ENCODE data around the gene CACNA1G. TPM values are rescaled to one million over a fixed set of nuclear protein-coding genes. Genes with fewer than 3 reads are reported as not detected.

The CACNA1G gene
- total RNA-seq, 1 experiment from 2014 or later: 6.7 TPM

- TF ChIP-seq ATF6 (CRISPR knock-in tag; IDR thresholded peaks at IDR 0.05): no peak
- TF ChIP-seq ATF3 (CRISPR knock-in tag; conservative IDR thresholded peaks at IDR 0.05): no peak
- no peak for TF ChIP-seq NR2C2 (CRISPR knock-in tag; IDR thresholded peaks at IDR 0.05)
- no peak for TF ChIP-seq CREB1 (CRISPR knock-in tag; IDR thresholded peaks at IDR 0.05)
- no peak for TF ChIP-seq PRRX2 (CRISPR knock-in tag; IDR thresholded peaks at IDR 0.05)
- TF ChIP-seq ATF2 (CRISPR knock-in tag; IDR thresholded peaks at IDR 0.05; ENCODE audit: borderline replicate concordance, low read depth): no peak
- TF ChIP-seq NR1H2 (CRISPR knock-in tag; IDR thresholded peaks at IDR 0.05): no peak
- no peak for TF ChIP-seq ZNF281 (CRISPR knock-in tag; IDR thresholded peaks at IDR 0.05)
- TF ChIP-seq ESRRA (CRISPR knock-in tag; IDR thresholded peaks at IDR 0.05; ENCODE audit: borderline replicate concordance): no peak
- TF ChIP-seq PREB (CRISPR knock-in tag; IDR thresholded peaks at IDR 0.05; ENCODE audit: borderline replicate concordance): no peak
- TF ChIP-seq ZNF532 (CRISPR knock-in tag; IDR thresholded peaks at IDR 0.05; ENCODE audit: borderline replicate concordance): no peak
- TF ChIP-seq ZNF219 (CRISPR knock-in tag; IDR thresholded peaks at IDR 0.05; ENCODE audit: borderline replicate concordance): no peak
- ChIA-PET POLR2A (no interaction called here), CTCF (interaction anchor here (2.2 to 2.7 kb wide), 2 partner anchors 12 to 30 kb away, joined by 5 to 17 read pairs; partner anchors contain the start of gene EPN3)
- Mint-ChIP-seq H3K4me3 (no peak overlapping the region), H3K4me1 (peaks cover 6% of the 10 kb centered on the region), H3K27ac (no peak overlapping the region), H3K9me3 (no peaks in the 10 kb centered on the region), H3K36me3 (no peaks in the 10 kb centered on the region), H3K27me3 (ENCODE audit: low read depth) (no peaks in the 10 kb centered on the region; the same call in none of the 2 replicates)
- no peak for ATAC-seq
- DNase-seq (ENCODE audit: low spot score): no peak
These were observed 40.0 kb upstream of the CACNA1G start for GRCh38 chr17:50520483-50520882.

GRCh38 chr17:50521514-50521913, 39.0 kb upstream of the CACNA1G start:
- no peak overlapping the region for H3K27ac Mint-ChIP-seq
- H3K4me3 Mint-ChIP-seq: no peak overlapping the region
- no peaks in the 10 kb centered on the region; the same call in 1 of the 2 replicates for H3K27me3 Mint-ChIP-seq (ENCODE audit: low read depth)
- POLR2A ChIA-PET: no interaction called here
- no peaks in the 10 kb centered on the region for H3K36me3 Mint-ChIP-seq
- peaks cover 6% of the 10 kb centered on the region for H3K4me1 Mint-ChIP-seq
- DNase-seq (ENCODE audit: low spot score): no peak
- ATAC-seq: no peak
- H3K9me3 Mint-ChIP-seq: no peaks in the 10 kb centered on the region
- TF ChIP-seq GRHL2 (CRISPR knock-in tag; IDR thresholded peaks at IDR 0.05; ENCODE audit: insufficient replicate concordance, severe bottlenecking) (no peak), JUN (CRISPR knock-in tag; IDR thresholded peaks at IDR 0.05) (no peak)
- CTCF ChIA-PET: interaction anchor here (0.7 to 2.7 kb wide), 3 partner anchors 11 to 43 kb away, joined by 3 to 17 read pairs (median 5); partner anchors contain the start of gene EPN3
